Measurements from ENCODE around the gene GSTM4.

DNA sequence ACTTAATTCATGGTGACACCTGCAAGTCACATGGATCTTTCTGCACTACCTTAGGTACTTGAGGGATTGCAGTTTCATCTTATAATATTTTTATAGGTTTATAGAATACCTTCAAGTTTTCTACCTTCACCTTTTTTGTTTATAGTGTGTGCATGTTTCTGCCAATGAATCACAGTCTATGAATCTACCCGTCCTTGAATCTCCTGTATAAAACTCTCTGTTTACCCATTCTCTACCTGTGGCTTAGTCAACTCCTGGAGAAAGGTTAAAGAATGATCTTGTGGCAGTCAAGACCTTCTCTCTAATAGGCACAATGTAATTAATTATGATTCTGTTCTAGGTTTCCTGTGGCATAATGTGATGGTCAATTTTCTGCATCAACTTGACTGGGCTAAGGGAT, 8.8 kb downstream of the GSTM4 start:
- TF ChIP-seq, protein P1, sequence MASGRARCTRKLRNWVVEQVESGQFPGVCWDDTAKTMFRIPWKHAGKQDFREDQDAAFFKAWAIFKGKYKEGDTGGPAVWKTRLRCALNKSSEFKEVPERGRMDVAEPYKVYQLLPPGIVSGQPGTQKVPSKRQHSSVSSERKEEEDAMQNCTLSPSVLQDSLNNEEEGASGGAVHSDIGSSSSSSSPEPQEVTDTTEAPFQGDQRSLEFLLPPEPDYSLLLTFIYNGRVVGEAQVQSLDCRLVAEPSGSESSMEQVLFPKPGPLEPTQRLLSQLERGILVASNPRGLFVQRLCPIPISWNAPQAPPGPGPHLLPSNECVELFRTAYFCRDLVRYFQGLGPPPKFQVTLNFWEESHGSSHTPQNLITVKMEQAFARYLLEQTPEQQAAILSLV (tag; IDR thresholded peaks at IDR 0.05): no peak
- TF ChIP-seq, protein P2, sequence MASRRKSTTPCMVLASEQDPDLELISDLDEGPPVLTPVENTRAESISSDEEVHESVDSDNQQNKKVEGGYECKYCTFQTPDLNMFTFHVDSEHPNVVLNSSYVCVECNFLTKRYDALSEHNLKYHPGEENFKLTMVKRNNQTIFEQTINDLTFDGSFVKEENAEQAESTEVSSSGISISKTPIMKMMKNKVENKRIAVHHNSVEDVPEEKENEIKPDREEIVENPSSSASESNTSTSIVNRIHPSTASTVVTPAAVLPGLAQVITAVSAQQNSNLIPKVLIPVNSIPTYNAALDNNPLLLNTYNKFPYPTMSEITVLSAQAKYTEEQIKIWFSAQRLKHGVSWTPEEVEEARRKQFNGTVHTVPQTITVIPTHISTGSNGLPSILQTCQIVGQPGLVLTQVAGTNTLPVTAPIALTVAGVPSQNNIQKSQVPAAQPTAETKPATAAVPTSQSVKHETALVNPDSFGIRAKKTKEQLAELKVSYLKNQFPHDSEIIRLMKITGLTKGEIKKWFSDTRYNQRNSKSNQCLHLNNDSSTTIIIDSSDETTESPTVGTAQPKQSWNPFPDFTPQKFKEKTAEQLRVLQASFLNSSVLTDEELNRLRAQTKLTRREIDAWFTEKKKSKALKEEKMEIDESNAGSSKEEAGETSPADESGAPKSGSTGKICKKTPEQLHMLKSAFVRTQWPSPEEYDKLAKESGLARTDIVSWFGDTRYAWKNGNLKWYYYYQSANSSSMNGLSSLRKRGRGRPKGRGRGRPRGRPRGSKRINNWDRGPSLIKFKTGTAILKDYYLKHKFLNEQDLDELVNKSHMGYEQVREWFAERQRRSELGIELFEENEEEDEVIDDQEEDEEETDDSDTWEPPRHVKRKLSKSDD (conservative IDR thresholded peaks at IDR 0.05; ENCODE audit: low read length): no peak
- TF ChIP-seq POLR2A (conservative IDR thresholded peaks at IDR 0.05): no peak
- TF ChIP-seq, protein P3, sequence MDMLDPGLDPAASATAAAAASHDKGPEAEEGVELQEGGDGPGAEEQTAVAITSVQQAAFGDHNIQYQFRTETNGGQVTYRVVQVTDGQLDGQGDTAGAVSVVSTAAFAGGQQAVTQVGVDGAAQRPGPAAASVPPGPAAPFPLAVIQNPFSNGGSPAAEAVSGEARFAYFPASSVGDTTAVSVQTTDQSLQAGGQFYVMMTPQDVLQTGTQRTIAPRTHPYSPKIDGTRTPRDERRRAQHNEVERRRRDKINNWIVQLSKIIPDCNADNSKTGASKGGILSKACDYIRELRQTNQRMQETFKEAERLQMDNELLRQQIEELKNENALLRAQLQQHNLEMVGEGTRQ (CRISPR knock-in tag; IDR thresholded peaks at IDR 0.05): no peak
- no peak for TF ChIP-seq ZNF445 (CRISPR knock-in tag; IDR thresholded peaks at IDR 0.05; ENCODE audit: low read depth)
- TF ChIP-seq ATF1 (CRISPR knock-in tag; IDR thresholded peaks at IDR 0.05): no peak
- TF ChIP-seq ATF1 (tag; IDR thresholded peaks at IDR 0.05): no peak
- TF ChIP-seq ZNF589 (CRISPR knock-in tag; IDR thresholded peaks at IDR 0.05; ENCODE audit: low read depth): no peak
- TF ChIP-seq MEF2A (IDR thresholded peaks at IDR 0.05; ENCODE audit: control insufficient read depth, low read depth, low read length): no peak
- no peak for TF ChIP-seq TCF3 (CRISPR knock-in tag; IDR thresholded peaks at IDR 0.05)

Data from K562 (cell line).